NOMO-1 (cell line): ENCODE data around the gene AKR1B15.

Source experiments
- DNase-seq, 2 experiments: peaks; one replicate each; lab custom pipeline; 2025; ENCODE audit not compliant: unreplicated experiment in 2 of 2; lab: John Stamatoyannopoulos, UW

The AKR1B15 gene

GRCh38 chr7:134611611-134612151 is 62.8 kb downstream of the AKR1B15 start:
- DNase-seq, result no peak

GRCh38 chr7:134612197-134612596 is 63.3 kb downstream of the AKR1B15 start:
- DNase-seq, result no peak

- DNase-seq, result peak in 1 of 2 experiments; percentile 57
These were observed 64.9 kb downstream of the AKR1B15 start for GRCh38 chr7:134613623-134614347.

- no peak for DNase-seq
These were observed 67.7 kb downstream of the AKR1B15 start for GRCh38 chr7:134616611-134617010.

GRCh38 chr7:134618756-134619530 is 70.0 kb downstream of the AKR1B15 start:
- DNase-seq, result peak in 1 of 2 experiments; percentile 35

- DNase-seq, result no peak
These were observed 70.9 kb downstream of the AKR1B15 start for GRCh38 chr7:134619627-134620331.

GRCh38 chr7:134622303-134622995 is 73.5 kb downstream of the AKR1B15 start:
- no peak for DNase-seq

GRCh38 chr7:134623193-134623592 is 74.3 kb downstream of the AKR1B15 start:
- no peak for DNase-seq

GRCh38 chr7:134625550-134625949 is 76.6 kb downstream of the AKR1B15 start:
- DNase-seq, result no peak

- no peak for DNase-seq
These were observed 78.3 kb downstream of the AKR1B15 start for GRCh38 chr7:134627109-134627774.

GRCh38 chr7:134627775-134628153 is 78.9 kb downstream of the AKR1B15 start:
- no peak for DNase-seq

- no peak for DNase-seq
These were observed 80.5 kb downstream of the AKR1B15 start for GRCh38 chr7:134629445-134629844.
